ENCODE measurements around the gene TPH2. TPM values are rescaled to one million over a fixed set of nuclear protein-coding genes. Genes with fewer than 3 reads are reported as not detected.

TPH2 gene
- not detected in 2 replicates for total RNA-seq

GRCh38 chr12:71938728-71939385, at the start of gene TPH2:
Gene TPH2, plus strand, starts transcription at chr12:71938845. Its CDS starts 142 bp downstream, at chr12:71938987.

Other genes starting within 250 kb of the TPH2 start
- 14.2 and 39.5 TPM in 2 replicates for gene RAB21, start 184.0 kb upstream of the TPH2 start, total RNA-seq
- 16.2 and 23.2 TPM in 2 replicates for gene TBC1D15, start 99.1 kb upstream of the TPH2 start, total RNA-seq